ENCODE results near the gene CNTNAP4. TPM values are rescaled to one million over a fixed set of nuclear protein-coding genes. Genes with fewer than 3 reads are reported as not detected.

The CNTNAP4 gene
- total RNA-seq, 1 experiment from 2014 or later, result not detected

DNA sequence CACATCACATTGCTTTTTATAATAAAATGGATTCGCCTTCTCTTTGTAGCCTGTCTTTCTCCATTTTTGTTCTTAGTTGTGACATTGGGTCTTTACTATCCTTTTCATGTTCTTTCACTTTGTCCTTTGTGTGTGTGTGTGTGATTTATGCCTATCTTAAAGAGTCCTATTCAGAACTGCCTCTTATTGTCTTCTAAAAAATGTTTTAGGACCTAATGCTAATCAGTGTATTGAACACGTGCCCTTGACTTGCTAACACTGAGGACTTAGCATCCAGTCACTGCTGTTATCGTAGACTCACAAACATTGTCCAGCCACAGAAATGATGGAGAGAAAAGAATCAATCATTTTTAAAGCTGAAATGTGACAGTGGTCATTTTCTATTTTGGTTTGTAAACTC, 251.9 kb downstream of the CNTNAP4 start:
- ChIA-PET CTCF (no interaction called here), POLR2A (no interaction called here)
- peaks cover 52% of the 10 kb centered on the region for H3K9me3 Mint-ChIP-seq
- 0 out of 2 replicates have a peak, but pooled peaks cover 3% of the 10 kb centered on the region for H3K4me1 Mint-ChIP-seq
- no peaks in the 10 kb centered on the region; the same call in none of the 2 replicates for H3K27me3 Mint-ChIP-seq (ENCODE audit: low read depth)
- H3K36me3 Mint-ChIP-seq, result peaks cover 29% of the 10 kb centered on the region
- TF ChIP-seq ZNF138 (CRISPR knock-in tag; conservative IDR thresholded peaks at IDR 0.05) (no peak), JAZF1 (CRISPR knock-in tag; IDR thresholded peaks at IDR 0.05) (no peak), ZNF423 (CRISPR knock-in tag; IDR thresholded peaks at IDR 0.05) (no peak), CREM (CRISPR knock-in tag; IDR thresholded peaks at IDR 0.05) (no peak), NR1H2 (CRISPR knock-in tag; IDR thresholded peaks at IDR 0.05) (no peak), IRF2 (CRISPR knock-in tag; IDR thresholded peaks at IDR 0.05; ENCODE audit: borderline replicate concordance, low read depth) (no peak)
- TF ChIP-seq, protein P1, sequence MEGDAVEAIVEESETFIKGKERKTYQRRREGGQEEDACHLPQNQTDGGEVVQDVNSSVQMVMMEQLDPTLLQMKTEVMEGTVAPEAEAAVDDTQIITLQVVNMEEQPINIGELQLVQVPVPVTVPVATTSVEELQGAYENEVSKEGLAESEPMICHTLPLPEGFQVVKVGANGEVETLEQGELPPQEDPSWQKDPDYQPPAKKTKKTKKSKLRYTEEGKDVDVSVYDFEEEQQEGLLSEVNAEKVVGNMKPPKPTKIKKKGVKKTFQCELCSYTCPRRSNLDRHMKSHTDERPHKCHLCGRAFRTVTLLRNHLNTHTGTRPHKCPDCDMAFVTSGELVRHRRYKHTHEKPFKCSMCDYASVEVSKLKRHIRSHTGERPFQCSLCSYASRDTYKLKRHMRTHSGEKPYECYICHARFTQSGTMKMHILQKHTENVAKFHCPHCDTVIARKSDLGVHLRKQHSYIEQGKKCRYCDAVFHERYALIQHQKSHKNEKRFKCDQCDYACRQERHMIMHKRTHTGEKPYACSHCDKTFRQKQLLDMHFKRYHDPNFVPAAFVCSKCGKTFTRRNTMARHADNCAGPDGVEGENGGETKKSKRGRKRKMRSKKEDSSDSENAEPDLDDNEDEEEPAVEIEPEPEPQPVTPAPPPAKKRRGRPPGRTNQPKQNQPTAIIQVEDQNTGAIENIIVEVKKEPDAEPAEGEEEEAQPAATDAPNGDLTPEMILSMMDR (IDR thresholded peaks at IDR 0.05), result no peak
- TF ChIP-seq, protein P2, sequence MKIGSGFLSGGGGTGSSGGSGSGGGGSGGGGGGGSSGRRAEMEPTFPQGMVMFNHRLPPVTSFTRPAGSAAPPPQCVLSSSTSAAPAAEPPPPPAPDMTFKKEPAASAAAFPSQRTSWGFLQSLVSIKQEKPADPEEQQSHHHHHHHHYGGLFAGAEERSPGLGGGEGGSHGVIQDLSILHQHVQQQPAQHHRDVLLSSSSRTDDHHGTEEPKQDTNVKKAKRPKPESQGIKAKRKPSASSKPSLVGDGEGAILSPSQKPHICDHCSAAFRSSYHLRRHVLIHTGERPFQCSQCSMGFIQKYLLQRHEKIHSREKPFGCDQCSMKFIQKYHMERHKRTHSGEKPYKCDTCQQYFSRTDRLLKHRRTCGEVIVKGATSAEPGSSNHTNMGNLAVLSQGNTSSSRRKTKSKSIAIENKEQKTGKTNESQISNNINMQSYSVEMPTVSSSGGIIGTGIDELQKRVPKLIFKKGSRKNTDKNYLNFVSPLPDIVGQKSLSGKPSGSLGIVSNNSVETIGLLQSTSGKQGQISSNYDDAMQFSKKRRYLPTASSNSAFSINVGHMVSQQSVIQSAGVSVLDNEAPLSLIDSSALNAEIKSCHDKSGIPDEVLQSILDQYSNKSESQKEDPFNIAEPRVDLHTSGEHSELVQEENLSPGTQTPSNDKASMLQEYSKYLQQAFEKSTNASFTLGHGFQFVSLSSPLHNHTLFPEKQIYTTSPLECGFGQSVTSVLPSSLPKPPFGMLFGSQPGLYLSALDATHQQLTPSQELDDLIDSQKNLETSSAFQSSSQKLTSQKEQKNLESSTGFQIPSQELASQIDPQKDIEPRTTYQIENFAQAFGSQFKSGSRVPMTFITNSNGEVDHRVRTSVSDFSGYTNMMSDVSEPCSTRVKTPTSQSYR (CRISPR knock-in tag; IDR thresholded peaks at IDR 0.05), result no peak
- TF ChIP-seq, protein P3, sequence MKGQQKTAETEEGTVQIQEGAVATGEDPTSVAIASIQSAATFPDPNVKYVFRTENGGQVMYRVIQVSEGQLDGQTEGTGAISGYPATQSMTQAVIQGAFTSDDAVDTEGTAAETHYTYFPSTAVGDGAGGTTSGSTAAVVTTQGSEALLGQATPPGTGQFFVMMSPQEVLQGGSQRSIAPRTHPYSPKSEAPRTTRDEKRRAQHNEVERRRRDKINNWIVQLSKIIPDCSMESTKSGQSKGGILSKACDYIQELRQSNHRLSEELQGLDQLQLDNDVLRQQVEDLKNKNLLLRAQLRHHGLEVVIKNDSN (CRISPR knock-in tag; IDR thresholded peaks at IDR 0.05), result no peak
- TF ChIP-seq, protein P4, sequence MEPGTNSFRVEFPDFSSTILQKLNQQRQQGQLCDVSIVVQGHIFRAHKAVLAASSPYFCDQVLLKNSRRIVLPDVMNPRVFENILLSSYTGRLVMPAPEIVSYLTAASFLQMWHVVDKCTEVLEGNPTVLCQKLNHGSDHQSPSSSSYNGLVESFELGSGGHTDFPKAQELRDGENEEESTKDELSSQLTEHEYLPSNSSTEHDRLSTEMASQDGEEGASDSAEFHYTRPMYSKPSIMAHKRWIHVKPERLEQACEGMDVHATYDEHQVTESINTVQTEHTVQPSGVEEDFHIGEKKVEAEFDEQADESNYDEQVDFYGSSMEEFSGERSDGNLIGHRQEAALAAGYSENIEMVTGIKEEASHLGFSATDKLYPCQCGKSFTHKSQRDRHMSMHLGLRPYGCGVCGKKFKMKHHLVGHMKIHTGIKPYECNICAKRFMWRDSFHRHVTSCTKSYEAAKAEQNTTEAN (CRISPR knock-in tag; IDR thresholded peaks at IDR 0.05), result no peak
- TF ChIP-seq, protein P5, sequence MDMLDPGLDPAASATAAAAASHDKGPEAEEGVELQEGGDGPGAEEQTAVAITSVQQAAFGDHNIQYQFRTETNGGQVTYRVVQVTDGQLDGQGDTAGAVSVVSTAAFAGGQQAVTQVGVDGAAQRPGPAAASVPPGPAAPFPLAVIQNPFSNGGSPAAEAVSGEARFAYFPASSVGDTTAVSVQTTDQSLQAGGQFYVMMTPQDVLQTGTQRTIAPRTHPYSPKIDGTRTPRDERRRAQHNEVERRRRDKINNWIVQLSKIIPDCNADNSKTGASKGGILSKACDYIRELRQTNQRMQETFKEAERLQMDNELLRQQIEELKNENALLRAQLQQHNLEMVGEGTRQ (CRISPR knock-in tag; IDR thresholded peaks at IDR 0.05), result no peak
- no peak overlapping the region for H3K27ac Mint-ChIP-seq
- H3K4me3 Mint-ChIP-seq, result no peak overlapping the region
- ATAC-seq, result no peak
- DNase-seq (ENCODE audit: low spot score), result no peak

DNA sequence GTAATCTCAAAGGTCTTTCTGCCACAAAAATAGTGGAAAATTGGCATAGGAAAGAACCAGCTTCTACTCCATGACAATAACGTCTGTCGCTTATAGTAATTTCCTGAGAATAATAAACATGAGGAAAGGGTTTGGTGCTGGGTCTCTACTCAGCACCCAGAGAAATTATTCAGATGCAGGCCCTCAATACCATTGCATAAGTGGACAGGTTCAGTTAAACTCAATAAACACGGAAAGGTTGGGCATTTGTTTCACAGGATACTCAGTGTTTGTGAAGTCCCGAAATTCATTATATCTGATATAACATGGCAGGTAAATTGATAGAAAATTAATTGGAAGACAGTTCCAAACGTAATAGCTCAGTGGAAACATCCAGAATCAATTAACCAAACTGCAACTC, 254.0 kb downstream of the CNTNAP4 start:
- Mint-ChIP-seq H3K27me3 (ENCODE audit: low read depth) (no peaks in the 10 kb centered on the region; the same call in none of the 2 replicates), H3K36me3 (peaks cover 24% of the 10 kb centered on the region), H3K4me3 (no peak overlapping the region), H3K9me3 (peaks cover 45% of the 10 kb centered on the region), H3K4me1 (0 out of 2 replicates have a peak, but pooled peaks cover 3% of the 10 kb centered on the region), H3K27ac (no peak overlapping the region)
- TF ChIP-seq NFYB (CRISPR knock-in tag; conservative IDR thresholded peaks at IDR 0.05; ENCODE audit: low read depth) (no peak), NR1H2 (CRISPR knock-in tag; IDR thresholded peaks at IDR 0.05) (no peak), GRHL2 (CRISPR knock-in tag; IDR thresholded peaks at IDR 0.05; ENCODE audit: insufficient replicate concordance, severe bottlenecking) (no peak), ZNF121 (CRISPR knock-in tag; IDR thresholded peaks at IDR 0.05) (no peak), ZNF232 (CRISPR knock-in tag; IDR thresholded peaks at IDR 0.05) (no peak), SP1 (CRISPR knock-in tag; conservative IDR thresholded peaks at IDR 0.05) (no peak), TP53 (CRISPR knock-in tag; IDR thresholded peaks at IDR 0.05) (no peak)
- TF ChIP-seq, protein P6, sequence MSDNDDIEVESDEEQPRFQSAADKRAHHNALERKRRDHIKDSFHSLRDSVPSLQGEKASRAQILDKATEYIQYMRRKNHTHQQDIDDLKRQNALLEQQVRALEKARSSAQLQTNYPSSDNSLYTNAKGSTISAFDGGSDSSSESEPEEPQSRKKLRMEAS (CRISPR knock-in tag; IDR thresholded peaks at IDR 0.05), result no peak
- TF ChIP-seq, protein P7, sequence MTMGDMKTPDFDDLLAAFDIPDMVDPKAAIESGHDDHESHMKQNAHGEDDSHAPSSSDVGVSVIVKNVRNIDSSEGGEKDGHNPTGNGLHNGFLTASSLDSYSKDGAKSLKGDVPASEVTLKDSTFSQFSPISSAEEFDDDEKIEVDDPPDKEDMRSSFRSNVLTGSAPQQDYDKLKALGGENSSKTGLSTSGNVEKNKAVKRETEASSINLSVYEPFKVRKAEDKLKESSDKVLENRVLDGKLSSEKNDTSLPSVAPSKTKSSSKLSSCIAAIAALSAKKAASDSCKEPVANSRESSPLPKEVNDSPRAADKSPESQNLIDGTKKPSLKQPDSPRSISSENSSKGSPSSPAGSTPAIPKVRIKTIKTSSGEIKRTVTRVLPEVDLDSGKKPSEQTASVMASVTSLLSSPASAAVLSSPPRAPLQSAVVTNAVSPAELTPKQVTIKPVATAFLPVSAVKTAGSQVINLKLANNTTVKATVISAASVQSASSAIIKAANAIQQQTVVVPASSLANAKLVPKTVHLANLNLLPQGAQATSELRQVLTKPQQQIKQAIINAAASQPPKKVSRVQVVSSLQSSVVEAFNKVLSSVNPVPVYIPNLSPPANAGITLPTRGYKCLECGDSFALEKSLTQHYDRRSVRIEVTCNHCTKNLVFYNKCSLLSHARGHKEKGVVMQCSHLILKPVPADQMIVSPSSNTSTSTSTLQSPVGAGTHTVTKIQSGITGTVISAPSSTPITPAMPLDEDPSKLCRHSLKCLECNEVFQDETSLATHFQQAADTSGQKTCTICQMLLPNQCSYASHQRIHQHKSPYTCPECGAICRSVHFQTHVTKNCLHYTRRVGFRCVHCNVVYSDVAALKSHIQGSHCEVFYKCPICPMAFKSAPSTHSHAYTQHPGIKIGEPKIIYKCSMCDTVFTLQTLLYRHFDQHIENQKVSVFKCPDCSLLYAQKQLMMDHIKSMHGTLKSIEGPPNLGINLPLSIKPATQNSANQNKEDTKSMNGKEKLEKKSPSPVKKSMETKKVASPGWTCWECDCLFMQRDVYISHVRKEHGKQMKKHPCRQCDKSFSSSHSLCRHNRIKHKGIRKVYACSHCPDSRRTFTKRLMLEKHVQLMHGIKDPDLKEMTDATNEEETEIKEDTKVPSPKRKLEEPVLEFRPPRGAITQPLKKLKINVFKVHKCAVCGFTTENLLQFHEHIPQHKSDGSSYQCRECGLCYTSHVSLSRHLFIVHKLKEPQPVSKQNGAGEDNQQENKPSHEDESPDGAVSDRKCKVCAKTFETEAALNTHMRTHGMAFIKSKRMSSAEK (CRISPR knock-in tag; IDR thresholded peaks at IDR 0.05; ENCODE audit: borderline replicate concordance), result no peak
- ATAC-seq, result no peak
- POLR2A ChIA-PET, result no interaction called here
- CTCF ChIA-PET, result no interaction called here
- DNase-seq (ENCODE audit: low spot score), result no peak

All from WTC11 (cell line).